Putamen (tissue), 1 donor: ENCODE measurements around the gene DKC1.
"Not testable (repeated sequence)": the region's sequence is repeated elsewhere in the genome, so short reads cannot be mapped to it uniquely, and the experiment has no call there.

ENCODE experiments used
- DNase-seq: peaks from one replicate; pipeline ENCODE4 v3.0.0-alpha.2; 2016; ENCODE audit warnings: low spot score

DKC1 gene

DNA sequence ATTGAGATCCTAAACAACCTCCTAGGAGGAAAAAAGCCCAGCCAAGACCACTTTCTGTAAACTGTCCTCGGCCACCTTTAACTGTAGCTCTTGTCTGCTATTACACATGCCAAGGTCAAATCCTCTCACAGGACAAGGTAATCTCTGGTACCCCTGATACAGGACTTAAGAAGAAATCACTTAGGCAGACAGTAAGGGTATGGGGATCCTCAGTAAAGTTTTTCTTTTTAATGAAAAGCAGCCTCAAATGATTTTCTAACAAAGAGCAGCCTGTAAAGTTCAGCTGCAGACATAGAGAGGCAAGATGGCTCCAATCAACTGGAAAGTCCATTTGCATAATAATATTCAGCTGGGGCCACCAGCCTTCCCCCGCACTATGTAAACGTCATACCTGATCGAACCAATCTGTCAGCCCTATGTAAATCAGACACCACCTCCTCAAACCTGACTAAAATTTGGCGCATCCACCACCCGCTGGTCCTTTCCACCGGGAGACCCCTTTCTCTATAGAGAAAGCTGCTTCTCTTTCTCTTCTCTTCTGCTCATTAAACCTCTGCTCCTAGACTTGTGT is 57.2 kb downstream of the DKC1 start:
- no peak for DNase-seq

DNA sequence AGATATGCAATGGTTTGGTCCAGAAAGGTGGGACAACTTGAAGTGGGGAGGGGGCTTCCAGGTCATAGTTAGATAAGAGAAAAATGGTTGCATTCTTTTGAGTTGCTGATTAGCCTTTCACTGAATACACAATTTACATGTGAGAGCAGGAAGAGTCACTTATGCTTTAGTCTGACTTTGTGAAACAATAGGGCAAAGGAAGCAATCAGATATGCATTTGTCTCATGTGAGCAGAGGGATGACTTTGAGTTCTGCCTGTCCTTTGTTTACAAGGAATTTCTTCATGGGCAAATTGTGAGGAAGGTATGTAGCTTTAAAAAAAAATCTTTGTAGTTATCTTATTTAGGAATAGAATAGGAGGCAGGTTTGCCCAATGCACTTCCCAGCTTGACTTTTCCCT is 58.9 kb downstream of the DKC1 start:
- no peak for DNase-seq

DNA sequence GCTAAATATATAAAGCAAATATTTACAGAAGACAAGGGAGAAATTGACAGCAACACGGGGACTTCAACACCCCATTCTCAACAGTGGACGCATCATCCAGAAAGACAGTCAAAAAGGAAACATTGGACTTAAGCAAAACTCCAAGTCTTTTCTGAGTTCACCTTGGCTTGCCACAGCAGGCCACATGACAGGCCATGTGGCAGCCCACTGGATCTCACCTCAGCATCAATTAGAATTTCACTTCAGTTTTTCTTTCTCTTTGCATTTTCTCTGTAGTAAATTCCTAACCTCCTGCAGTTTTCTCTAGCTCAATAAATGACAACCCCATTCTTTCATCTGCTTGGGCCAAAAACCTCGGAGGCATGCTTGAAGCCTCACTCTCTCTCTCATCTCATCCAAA is 59.4 kb downstream of the DKC1 start:
- no peak for DNase-seq

GRCh38 chrX:154824638-154825037 is 62.0 kb downstream of the DKC1 start:
- DNase-seq, result no peak

- DNase-seq, result not testable (repeated sequence)
Measured at GRCh38 chrX:154825586-154825985, 62.9 kb downstream of the DKC1 start.
